H9 (cell line): Measurements from ENCODE around the gene CDH4. TPM values are rescaled to one million over a fixed set of nuclear protein-coding genes. Genes with fewer than 3 reads are reported as not detected.

Source experiments
- DNase-seq: peaks from one replicate; pipeline ENCODE4 v3.0.0-alpha.2; 2017
- H2AFZ ChIP-seq: one replicate; pipeline ENCODE4 v1.6.1; 2013; ENCODE audit warnings: mild to moderate bottlenecking, low read length, control low read depth, moderate library complexity
- H2AK5ac ChIP-seq: 2 replicates; pipeline ENCODE4 v1.6.1; 2013; ENCODE audit warnings: low read length, control low read depth, mixed read lengths; ENCODE audit not compliant: insufficient read length
- H2BK120ac ChIP-seq: one replicate; pipeline ENCODE4 v1.6.1; 2013; ENCODE audit warnings: low read depth, mild to moderate bottlenecking, low read length, control low read depth, inconsistent platforms; ENCODE audit not compliant: poor library complexity, severe bottlenecking
- H2BK12ac ChIP-seq: 2 replicates; pipeline ENCODE4 v1.6.1; 2013; ENCODE audit warnings: low read length, control low read depth, mixed read lengths, low read depth; ENCODE audit not compliant: insufficient read length
- H2BK15ac ChIP-seq: 2 replicates; pipeline ENCODE4 v1.6.1; 2013; ENCODE audit warnings: low read depth, low read length, control low read depth
- H2BK20ac ChIP-seq: one replicate; pipeline ENCODE4 v1.6.1; 2013; ENCODE audit warnings: low read depth, mild to moderate bottlenecking, low read length, control low read depth, inconsistent platforms; ENCODE audit not compliant: poor library complexity, severe bottlenecking
- H2BK5ac ChIP-seq: 2 replicates; pipeline ENCODE4 v1.6.1; 2013; ENCODE audit warnings: low read length, control low read depth, mixed read lengths; ENCODE audit not compliant: insufficient read length
- H3K14ac ChIP-seq: 2 replicates; pipeline ENCODE4 v1.6.1; 2013; ENCODE audit warnings: low read length, control low read depth; ENCODE audit not compliant: insufficient read depth
- H3K18ac ChIP-seq: 2 replicates; pipeline ENCODE4 v1.6.1; 2013; ENCODE audit warnings: low read depth, mild to moderate bottlenecking, mixed read lengths, low read length, control low read depth; ENCODE audit not compliant: insufficient read length
- H3K23ac ChIP-seq: 2 replicates; pipeline ENCODE4 v1.6.1; 2013; ENCODE audit warnings: low read length, control low read depth, mixed read lengths, low read depth; ENCODE audit not compliant: insufficient read length
- H3K23me2 ChIP-seq: 2 replicates; pipeline ENCODE4 v1.6.1; 2013; ENCODE audit warnings: low read depth, mild to moderate bottlenecking, mixed read lengths, low read length, control low read depth; ENCODE audit not compliant: insufficient read length, poor library complexity, severe bottlenecking
- H3K27ac ChIP-seq: 2 replicates; pipeline ENCODE4 v1.5.1; 2013; ENCODE audit warnings: low read length, control low read depth, mixed read lengths, low read depth; ENCODE audit not compliant: insufficient read length
- H3K27me3 ChIP-seq: 2 replicates; pipeline ENCODE4 v1.6.1; 2013; ENCODE audit warnings: low read length, control low read depth, inconsistent platforms; ENCODE audit not compliant: insufficient read depth
- H3K4ac ChIP-seq: 2 replicates; pipeline ENCODE4 v1.6.1; 2013; ENCODE audit warnings: low read depth, mild to moderate bottlenecking, control low read depth, inconsistent platforms, low read length, moderate library complexity
- H3K4me1 ChIP-seq: 2 replicates; pipeline ENCODE4 v1.6.1; 2013; ENCODE audit warnings: low read length, control low read depth, inconsistent platforms; ENCODE audit not compliant: insufficient read depth
- H3K4me2 ChIP-seq: 2 replicates; pipeline ENCODE4 v1.6.1; 2013; ENCODE audit warnings: low read length, control low read depth, mixed read lengths; ENCODE audit not compliant: insufficient read length, insufficient read depth
- H3K56ac ChIP-seq: 2 replicates; pipeline ENCODE4 v1.6.1; 2013; ENCODE audit warnings: low read depth, mild to moderate bottlenecking, mixed read lengths, low read length, control low read depth; ENCODE audit not compliant: insufficient read length
- H3K79me1 ChIP-seq: 2 replicates; pipeline ENCODE4 v1.6.1; 2013; ENCODE audit warnings: low read depth, mild to moderate bottlenecking, moderate library complexity, low read length, control low read depth, inconsistent platforms; ENCODE audit not compliant: insufficient read depth, poor library complexity, severe bottlenecking
- H3K79me2 ChIP-seq: 2 replicates; pipeline ENCODE4 v1.6.1; 2013; ENCODE audit warnings: low read length, control low read depth, inconsistent platforms; ENCODE audit not compliant: insufficient read depth
- H3K9ac ChIP-seq: 2 replicates; pipeline ENCODE4 v1.6.1; 2013; ENCODE audit warnings: low read length, control low read depth, mixed read lengths; ENCODE audit not compliant: insufficient read length; ENCODE audit errors: extremely low read depth
- H3K9me3 ChIP-seq: one replicate; pipeline ENCODE4 v1.6.1; 2013; ENCODE audit warnings: low read depth, low read length, inconsistent platforms; ENCODE audit not compliant: control insufficient read depth
- H3T11ph ChIP-seq: one replicate; pipeline ENCODE4 v1.6.1; 2013; ENCODE audit warnings: mild to moderate bottlenecking, low read length, control low read depth, inconsistent platforms
- H4K20me1 ChIP-seq: one replicate; pipeline ENCODE4 v1.6.1; 2013; ENCODE audit not compliant: control insufficient read depth, insufficient read length, insufficient read depth
- H4K5ac ChIP-seq: 2 replicates; pipeline ENCODE4 v1.6.1; 2013; ENCODE audit warnings: low read depth, mild to moderate bottlenecking, mixed read lengths, low read length, control low read depth; ENCODE audit not compliant: insufficient read length
- H4K8ac ChIP-seq: replicated peaks from 2 replicates; pipeline ENCODE4 v1.6.1; 2013; ENCODE audit warnings: low read length, control low read depth, mixed read lengths, low read depth; ENCODE audit not compliant: insufficient read length
- H4K91ac ChIP-seq: 2 replicates; pipeline ENCODE4 v1.6.1; 2013; ENCODE audit warnings: low read depth, mild to moderate bottlenecking, moderate library complexity, mixed read lengths, low read length, control low read depth; ENCODE audit not compliant: insufficient read length
- H3K27ac Mint-ChIP-seq, 3 experiments: 2 replicates in 2 of 3; 3 replicates in 1 of 3; pipeline ENCODE4 v1.8.0; 2020 to 2021; ENCODE audit warnings: mixed read lengths in 3 of 3, mild to moderate bottlenecking in 1 of 3, moderate library complexity in 1 of 3
- H3K27me3 Mint-ChIP-seq: 2 replicates; pipeline ENCODE4 v1.8.0; 2021; ENCODE audit warnings: low read depth, mild to moderate bottlenecking, moderate library complexity, mixed read lengths
- H3K36me3 Mint-ChIP-seq, 3 experiments: 2 replicates in 2 of 3; 3 replicates in 1 of 3; pipeline ENCODE4 v1.8.0; 2020 to 2021; ENCODE audit warnings: low read depth in 3 of 3, mixed read lengths in 3 of 3; ENCODE audit not compliant: insufficient read depth in 1 of 3
- H3K4me1 Mint-ChIP-seq, 2 experiments: 2 replicates each; pipeline ENCODE4 v1.8.0; 2020; ENCODE audit warnings: mixed read lengths in 2 of 2
- H3K4me3 Mint-ChIP-seq, 2 experiments: 2 replicates in 1 of 2; 3 replicates in 1 of 2; pipeline ENCODE4 v1.8.0; 2020 to 2021; ENCODE audit warnings: mild to moderate bottlenecking in 2 of 2, mixed read lengths in 2 of 2, moderate library complexity in 1 of 2
- H3K9me3 Mint-ChIP-seq, 2 experiments: 2 replicates in 1 of 2; 3 replicates in 1 of 2; pipeline ENCODE4 v1.8.0; 2020; ENCODE audit warnings: mild to moderate bottlenecking in 2 of 2, mixed read lengths in 2 of 2, moderate library complexity in 1 of 2
- WGBS: extraction: QIAGEN DNeasy Blood & Tissue Kit; methylation state at CpG from one replicate; pipeline ENCODE4 v1.1.7; 2013; ENCODE audit warnings: missing lambda C conversion rate, low lambda C conversion rate, mixed read lengths; ENCODE audit not compliant: insufficient read length; ENCODE audit errors: extremely low coverage; 5-methylcytosine and 5-hydroxymethylcytosine counted together
- total RNA-seq: library from RNA; stranded (reverse); gene quantifications from 2 replicates; pipeline ENCODE4 v1.2.1, GENCODE V29; 2021
- TF ChIP-seq, protein P1 (sequence below): fragments of 200-600 bp; sonication (generic); conservative IDR thresholded peaks from 3 replicates; pipeline ENCODE4 v1.8.0; 2021; ENCODE audit warnings: antibody characterized with exemption, mild to moderate bottlenecking

CDH4 gene
- total RNA-seq, 1 experiment from 2014 or later: 3.0 TPM

DNA sequence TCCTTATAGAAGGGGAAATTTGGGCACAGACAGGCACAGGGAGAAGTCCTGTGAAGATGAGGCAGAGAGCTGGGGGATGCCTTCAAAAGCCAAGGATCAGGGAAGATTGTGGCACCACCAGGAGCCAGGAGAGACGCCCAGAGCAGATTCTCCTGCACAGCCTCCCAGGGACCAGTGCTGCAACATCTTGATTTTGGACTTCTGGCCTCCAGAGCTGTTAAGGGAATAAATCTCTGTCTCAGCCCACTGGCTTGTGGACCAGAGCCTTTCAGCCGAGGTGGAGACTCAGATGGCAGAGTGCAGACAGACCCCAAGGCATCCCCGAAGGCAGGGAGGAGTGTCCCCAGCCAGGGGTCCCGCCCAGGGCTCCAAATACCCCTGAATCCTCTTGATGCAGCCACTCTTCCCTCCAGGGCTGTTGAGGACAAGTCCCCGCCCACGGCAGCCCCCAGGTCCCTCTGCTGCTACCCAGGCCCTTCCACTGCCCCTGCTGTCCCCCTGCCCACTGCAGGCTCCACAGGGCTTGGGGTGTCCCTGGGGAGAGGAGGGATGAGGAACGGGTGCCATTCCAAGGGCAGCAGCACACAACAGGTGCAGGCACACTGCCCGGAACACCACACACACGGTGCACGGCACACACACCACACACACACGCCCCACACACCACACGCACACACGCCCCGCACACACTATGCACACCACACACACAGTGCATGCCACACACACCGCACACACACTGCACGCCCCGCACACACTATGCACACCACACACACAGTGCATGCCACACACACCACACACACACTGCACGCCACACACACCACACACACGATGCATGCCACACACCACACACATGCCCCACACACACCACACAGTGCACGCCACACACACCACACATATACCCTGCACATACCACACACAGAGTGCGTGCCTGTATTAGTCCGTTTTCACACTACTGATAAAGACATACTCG lies 502.2 kb downstream of the CDH4 start:
- Histone ChIP-seq H3K4me2 (no peak overlapping the region), H4K91ac (no peak overlapping the region), H3K23ac (no peak overlapping the region), H2BK12ac (no peak overlapping the region), H4K20me1 (peaks cover 2% of the 10 kb centered on the region), H2BK15ac (no peak overlapping the region), H3K9ac (no peak overlapping the region), H4K8ac (peak overlapping the region; percentile 15), H3K4me1 (peaks cover 1% of the 10 kb centered on the region), H4K5ac (peak overlapping the region; percentile 91), H3K79me2 (no peaks in the 10 kb centered on the region), H2AK5ac (no peak overlapping the region), H3K4ac (no peak overlapping the region), H3K18ac (peak overlapping the region; percentile 61), H3K56ac (no peak overlapping the region), H3K14ac (0 out of 2 replicates have a peak overlapping the region, but pooled peaks have one; percentile 34), H3K9me3 (no peaks in the 10 kb centered on the region), H3K23me2 (no peaks in the 10 kb centered on the region), H3T11ph (no peak overlapping the region), H3K27ac (no peak overlapping the region), H2AFZ (no peak overlapping the region), H2BK120ac (no peak overlapping the region), H2BK20ac (no peak overlapping the region), H3K27me3 (no peaks in the 10 kb centered on the region), H3K79me1 (no peaks in the 10 kb centered on the region), H2BK5ac (no peak overlapping the region)
- Mint-ChIP-seq H3K4me3 (no peak overlapping the region; a peak in 1 of 5 replicates), H3K36me3 (0 out of 7 replicates have a peak, but pooled peaks cover 0 to 7% (median 0%) of the 10 kb centered on the region in 3 experiments), H3K9me3 (peaks cover 13% of the 10 kb centered on the region in 2 experiments), H3K27ac (peak overlapping the region in 1 of 3 experiments; percentile 65; a peak in 2 of 7 replicates), H3K27me3 (peaks cover 29% of the 10 kb centered on the region), H3K4me1 (peaks cover 11 to 12% of the 10 kb centered on the region in 2 experiments)
- WGBS: no CpG with 5 or more reads among the region's 23 CpGs
- TF ChIP-seq, protein P1, sequence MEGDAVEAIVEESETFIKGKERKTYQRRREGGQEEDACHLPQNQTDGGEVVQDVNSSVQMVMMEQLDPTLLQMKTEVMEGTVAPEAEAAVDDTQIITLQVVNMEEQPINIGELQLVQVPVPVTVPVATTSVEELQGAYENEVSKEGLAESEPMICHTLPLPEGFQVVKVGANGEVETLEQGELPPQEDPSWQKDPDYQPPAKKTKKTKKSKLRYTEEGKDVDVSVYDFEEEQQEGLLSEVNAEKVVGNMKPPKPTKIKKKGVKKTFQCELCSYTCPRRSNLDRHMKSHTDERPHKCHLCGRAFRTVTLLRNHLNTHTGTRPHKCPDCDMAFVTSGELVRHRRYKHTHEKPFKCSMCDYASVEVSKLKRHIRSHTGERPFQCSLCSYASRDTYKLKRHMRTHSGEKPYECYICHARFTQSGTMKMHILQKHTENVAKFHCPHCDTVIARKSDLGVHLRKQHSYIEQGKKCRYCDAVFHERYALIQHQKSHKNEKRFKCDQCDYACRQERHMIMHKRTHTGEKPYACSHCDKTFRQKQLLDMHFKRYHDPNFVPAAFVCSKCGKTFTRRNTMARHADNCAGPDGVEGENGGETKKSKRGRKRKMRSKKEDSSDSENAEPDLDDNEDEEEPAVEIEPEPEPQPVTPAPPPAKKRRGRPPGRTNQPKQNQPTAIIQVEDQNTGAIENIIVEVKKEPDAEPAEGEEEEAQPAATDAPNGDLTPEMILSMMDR: no peak
- no peak for DNase-seq
